Subcutaneous adipose tissue (tissue), 4 donors: ENCODE results near the gene CD96. TPM values are rescaled to one million over a fixed set of nuclear protein-coding genes. Genes with fewer than 3 reads are reported as not detected.

Experiments
- CTCF ChIP-seq: fragments of 450-650 bp; IDR thresholded peaks from one replicate; pipeline ENCODE4 v1.5.1; 2016; ENCODE audit warnings: low read depth, mild to moderate bottlenecking, control low read depth, antibody characterized with exemption, moderate library complexity
- total RNA-seq, 4 donors: library from RNA; depleted of rRNA; stranded (reverse); fragments of >200 nt; gene quantifications; one replicate each; pipeline ENCODE4 v1.1.0, GENCODE V29; 2016

Gene CD96
- total RNA-seq, 4 donors from 2014 or later, result 0.88 to 3.7 (median 2.1) TPM

GRCh38 chr3:111619833-111620232, 77.8 kb downstream of the CD96 start:
- TF ChIP-seq CTCF, result no peak

GRCh38 chr3:111621535-111621934, 79.5 kb downstream of the CD96 start:
- TF ChIP-seq CTCF, result no peak

DNA sequence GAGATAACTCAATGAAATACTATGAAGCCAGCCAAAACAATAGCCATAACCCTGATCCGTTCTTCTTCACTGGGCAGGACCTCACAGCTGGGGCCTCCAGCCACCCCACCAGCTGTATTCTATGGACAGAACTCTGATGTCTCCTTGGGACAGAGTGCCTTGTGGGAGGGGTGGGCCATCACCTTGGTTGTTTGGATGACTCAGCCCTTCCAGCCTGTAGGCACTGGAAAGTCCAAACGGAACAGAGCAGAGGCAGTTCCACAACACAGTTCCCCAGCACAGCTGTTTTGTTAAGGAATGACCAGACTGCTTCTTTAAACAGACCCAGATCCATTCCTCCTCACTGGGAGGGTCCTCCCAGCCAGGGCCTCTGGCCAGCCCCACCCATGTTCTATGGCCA, 85.1 kb downstream of the CD96 start:
- no peak for TF ChIP-seq CTCF

DNA sequence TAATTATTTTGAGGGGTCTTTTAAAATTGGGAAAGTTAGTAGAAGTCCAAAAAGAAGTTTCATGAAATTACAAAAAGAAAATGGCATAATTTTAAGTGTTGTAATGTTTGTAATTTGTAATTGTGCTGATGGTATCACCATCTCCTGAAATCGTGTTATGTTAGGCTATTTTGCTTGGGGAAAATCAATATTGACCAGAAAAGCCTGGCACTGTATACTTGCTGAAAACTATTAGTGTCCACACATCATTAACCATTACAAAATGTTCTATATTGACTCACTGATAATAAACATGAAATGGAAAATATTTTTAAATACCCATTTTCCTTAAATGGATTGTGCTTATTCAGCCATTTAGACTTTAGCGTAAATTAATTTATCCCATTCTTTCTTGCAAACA, 93.4 kb downstream of the CD96 start:
- no peak for TF ChIP-seq CTCF

DNA sequence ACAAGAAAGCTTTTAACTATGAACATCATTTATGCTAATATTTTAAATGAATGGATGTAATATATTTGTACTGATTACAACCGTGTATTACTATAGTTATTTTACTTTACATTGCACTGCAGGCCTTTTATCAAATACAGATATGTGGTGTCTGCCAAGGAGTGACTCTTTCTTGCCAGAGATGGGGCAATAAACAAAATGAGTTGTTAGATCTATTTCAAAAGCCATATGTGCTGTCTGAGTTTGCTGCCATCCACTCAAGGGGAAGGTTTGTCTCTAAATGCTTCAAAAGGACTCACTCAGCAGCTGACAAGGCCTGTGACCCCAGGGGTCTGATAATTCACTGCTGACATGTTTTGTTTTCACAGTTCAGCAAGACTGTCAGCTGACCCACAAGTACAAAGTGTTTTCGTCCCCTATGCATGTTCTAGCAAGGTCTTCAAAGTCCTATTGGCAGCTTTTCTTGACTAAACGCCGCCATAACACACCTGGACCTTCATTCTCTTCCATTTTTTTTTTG, 94.4 kb downstream of the CD96 start:
- no peak for TF ChIP-seq CTCF

DNA sequence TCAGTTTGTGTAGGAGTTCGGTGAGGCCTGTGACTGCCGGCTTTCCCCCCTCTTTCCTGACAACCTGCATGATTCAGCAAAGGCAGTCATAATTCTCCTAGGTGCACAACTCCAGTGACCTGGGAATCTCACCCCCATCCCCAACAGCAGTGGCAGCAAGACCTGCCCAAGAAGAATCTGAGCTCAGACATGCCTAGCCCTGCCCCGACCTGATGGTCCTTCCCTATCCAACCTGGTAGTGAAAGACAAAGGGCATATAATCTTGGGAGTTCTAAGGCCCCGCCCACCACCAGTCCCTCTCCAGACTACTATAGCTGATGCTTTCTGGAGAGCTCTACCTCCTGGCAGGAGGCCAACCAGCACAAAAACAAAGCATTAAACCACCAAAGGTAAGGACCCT, 97.3 kb downstream of the CD96 start:
- TF ChIP-seq CTCF, result no peak

DNA sequence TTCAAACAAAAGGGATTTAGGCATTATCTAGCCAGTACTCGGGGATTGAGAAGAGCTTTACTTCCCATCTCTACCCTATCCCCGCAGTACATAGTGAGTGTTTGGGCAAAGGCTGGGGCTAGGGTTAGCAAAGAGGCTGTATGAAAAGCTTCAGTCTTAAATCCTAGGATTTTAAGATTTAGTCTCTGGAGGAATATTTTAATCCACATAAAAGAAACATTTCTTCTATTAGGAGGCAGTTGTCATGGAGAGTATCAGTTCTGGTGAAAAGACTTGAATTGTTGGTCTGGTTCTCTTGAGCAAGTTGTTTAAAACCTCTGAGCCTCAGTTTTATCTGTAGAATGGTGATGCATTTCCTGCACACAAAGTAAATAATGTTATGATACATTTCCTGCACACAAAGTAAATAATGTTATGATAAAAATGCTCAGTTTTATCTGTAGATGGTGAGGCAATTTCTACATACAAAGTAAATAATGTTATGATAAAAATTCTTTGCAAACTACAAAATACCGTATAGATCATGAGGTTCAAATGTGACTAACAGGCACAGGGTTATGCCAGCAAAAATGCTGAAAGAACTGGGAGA, 107.1 kb downstream of the CD96 start:
- TF ChIP-seq CTCF, result no peak
